K562 (cell line): ENCODE results near the gene DTNB.
"Not testable (repeated sequence)": the region's sequence is repeated elsewhere in the genome, so short reads cannot be mapped to it uniquely, and the experiment has no call there.

Experiments
- NFE2 ChIP-seq: IDR thresholded peaks from 2 replicates; pipeline ENCODE4 v1.6.1; 2014; ENCODE audit warnings: antibody characterized with exemption, low read depth
- RBBP5 ChIP-seq: fragments of 200-600 bp; sonication (generic); IDR thresholded peaks from 2 replicates; pipeline ENCODE4 v1.6.1; 2012; ENCODE audit warnings: borderline replicate concordance, mild to moderate bottlenecking, low read length, control low read depth, inconsistent platforms; ENCODE audit not compliant: insufficient read depth, poor library complexity, severe bottlenecking
- TF ChIP-seq, protein P1 (sequence below): sonication (generic); formaldehyde crosslinking; IDR thresholded peaks from 2 replicates; pipeline ENCODE4 v1.8.1; 2022; ENCODE audit warnings: missing genetic modification reagents
- TF ChIP-seq, protein P2 (sequence below), 3 experiments: IDR thresholded peaks in 2 of 3; conservative IDR thresholded peaks in 1 of 3; 2 replicates each; pipeline ENCODE4 v1.5.1; 2011 to 2012; ENCODE audit warnings: low read length in 3 of 3, mild to moderate bottlenecking in 3 of 3, control low read depth in 2 of 3, improper control_type of control experiment in 1 of 3, inconsistent platforms in 1 of 3, low read depth in 1 of 3, mixed read lengths in 1 of 3, moderate library complexity in 1 of 3; ENCODE audit not compliant: insufficient read depth in 2 of 3

DNA sequence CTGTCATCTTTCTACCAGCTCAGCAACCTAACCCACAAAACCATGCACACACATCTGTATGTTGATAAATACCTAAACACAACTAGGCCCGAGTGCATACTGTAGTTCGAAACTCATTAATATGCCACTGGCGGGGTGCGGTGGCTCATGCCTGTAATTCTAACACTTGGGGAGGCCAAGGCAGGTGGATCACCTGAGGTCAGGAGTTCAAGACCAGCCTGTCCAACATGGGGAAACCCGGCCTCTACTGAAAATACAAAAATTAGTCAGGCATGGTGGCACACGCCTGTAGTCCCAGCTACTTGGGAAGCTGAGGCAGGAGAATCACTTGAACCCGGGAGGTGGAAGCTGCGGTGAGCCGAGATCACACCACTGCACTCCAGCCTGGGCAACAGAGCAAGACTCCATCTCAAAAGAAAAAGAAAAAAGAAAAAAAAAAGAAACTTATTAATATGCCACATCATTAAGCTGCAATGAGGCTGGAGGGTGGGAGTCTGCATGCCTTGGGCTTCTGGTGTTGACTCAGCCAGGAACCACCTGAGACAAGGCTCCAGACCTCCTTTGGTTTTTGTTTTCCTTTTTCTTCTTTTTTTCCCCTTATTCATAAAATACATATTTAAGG lies 71.6 kb downstream of the DTNB start:
- TF ChIP-seq, protein P1, sequence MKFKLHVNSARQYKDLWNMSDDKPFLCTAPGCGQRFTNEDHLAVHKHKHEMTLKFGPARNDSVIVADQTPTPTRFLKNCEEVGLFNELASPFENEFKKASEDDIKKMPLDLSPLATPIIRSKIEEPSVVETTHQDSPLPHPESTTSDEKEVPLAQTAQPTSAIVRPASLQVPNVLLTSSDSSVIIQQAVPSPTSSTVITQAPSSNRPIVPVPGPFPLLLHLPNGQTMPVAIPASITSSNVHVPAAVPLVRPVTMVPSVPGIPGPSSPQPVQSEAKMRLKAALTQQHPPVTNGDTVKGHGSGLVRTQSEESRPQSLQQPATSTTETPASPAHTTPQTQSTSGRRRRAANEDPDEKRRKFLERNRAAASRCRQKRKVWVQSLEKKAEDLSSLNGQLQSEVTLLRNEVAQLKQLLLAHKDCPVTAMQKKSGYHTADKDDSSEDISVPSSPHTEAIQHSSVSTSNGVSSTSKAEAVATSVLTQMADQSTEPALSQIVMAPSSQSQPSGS (CRISPR knock-in tag): not testable (repeated sequence)
- TF ChIP-seq, protein P2, sequence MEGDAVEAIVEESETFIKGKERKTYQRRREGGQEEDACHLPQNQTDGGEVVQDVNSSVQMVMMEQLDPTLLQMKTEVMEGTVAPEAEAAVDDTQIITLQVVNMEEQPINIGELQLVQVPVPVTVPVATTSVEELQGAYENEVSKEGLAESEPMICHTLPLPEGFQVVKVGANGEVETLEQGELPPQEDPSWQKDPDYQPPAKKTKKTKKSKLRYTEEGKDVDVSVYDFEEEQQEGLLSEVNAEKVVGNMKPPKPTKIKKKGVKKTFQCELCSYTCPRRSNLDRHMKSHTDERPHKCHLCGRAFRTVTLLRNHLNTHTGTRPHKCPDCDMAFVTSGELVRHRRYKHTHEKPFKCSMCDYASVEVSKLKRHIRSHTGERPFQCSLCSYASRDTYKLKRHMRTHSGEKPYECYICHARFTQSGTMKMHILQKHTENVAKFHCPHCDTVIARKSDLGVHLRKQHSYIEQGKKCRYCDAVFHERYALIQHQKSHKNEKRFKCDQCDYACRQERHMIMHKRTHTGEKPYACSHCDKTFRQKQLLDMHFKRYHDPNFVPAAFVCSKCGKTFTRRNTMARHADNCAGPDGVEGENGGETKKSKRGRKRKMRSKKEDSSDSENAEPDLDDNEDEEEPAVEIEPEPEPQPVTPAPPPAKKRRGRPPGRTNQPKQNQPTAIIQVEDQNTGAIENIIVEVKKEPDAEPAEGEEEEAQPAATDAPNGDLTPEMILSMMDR (IDR thresholded peaks at IDR 0.05 in 2 of 3, conservative IDR thresholded peaks at IDR 0.05 in 1 of 3; ENCODE audit: insufficient read depth in 2 of 3, low read depth in 1 of 3, low read length in 3 of 3): not testable (repeated sequence)
- TF ChIP-seq NFE2, RBBP5: not testable (repeated sequence)
